ENCODE results near the gene AGFG1.

DNA sequence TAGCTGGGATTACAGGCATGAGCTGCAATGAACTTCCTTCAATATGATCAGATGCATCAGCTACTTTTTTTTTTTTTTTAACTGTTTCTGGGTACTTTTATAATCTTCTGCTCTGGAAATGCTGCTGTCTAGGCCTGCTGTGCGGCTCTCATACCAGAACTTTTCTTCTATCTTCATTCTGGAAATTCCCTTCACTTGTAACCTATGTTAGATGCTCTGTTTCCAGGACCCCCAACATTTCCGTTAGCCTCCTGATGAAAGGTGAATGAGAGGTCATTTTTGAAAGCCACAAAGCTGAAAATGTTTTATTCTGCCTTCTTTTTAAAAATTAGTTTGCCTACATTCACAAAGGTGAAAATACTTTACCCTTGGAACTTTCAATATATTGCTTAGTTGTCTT lies 8.6 kb downstream of the AGFG1 start:
- TF ChIP-seq, protein P1, sequence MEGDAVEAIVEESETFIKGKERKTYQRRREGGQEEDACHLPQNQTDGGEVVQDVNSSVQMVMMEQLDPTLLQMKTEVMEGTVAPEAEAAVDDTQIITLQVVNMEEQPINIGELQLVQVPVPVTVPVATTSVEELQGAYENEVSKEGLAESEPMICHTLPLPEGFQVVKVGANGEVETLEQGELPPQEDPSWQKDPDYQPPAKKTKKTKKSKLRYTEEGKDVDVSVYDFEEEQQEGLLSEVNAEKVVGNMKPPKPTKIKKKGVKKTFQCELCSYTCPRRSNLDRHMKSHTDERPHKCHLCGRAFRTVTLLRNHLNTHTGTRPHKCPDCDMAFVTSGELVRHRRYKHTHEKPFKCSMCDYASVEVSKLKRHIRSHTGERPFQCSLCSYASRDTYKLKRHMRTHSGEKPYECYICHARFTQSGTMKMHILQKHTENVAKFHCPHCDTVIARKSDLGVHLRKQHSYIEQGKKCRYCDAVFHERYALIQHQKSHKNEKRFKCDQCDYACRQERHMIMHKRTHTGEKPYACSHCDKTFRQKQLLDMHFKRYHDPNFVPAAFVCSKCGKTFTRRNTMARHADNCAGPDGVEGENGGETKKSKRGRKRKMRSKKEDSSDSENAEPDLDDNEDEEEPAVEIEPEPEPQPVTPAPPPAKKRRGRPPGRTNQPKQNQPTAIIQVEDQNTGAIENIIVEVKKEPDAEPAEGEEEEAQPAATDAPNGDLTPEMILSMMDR (IDR thresholded peaks at IDR 0.05): no peak
- no peak for TF ChIP-seq POLR2A (IDR thresholded peaks at IDR 0.05)

Data from body of pancreas (tissue), 4 donors.